ENCODE measurements around the gene DHRSX. TPM values are rescaled to one million over a fixed set of nuclear protein-coding genes. Genes with fewer than 3 reads are reported as not detected.
"Not testable (repeated sequence)": the region's sequence is repeated elsewhere in the genome, so short reads cannot be mapped to it uniquely, and the experiment has no call there.

DHRSX gene
- total RNA-seq, 1 experiment from 2014 or later = 11.5 TPM

- ChIA-PET CTCF (no interaction called here), POLR2A (ENCODE audit: unreplicated experiment) (no interaction called here)
- no peaks in the 10 kb centered on the region for H3F3A ChIP-seq (ENCODE audit: low read length, unreplicated experiment)
- BruUV-seq (replicated peaks) = no TSS peak
- ATAC-seq (no peak), DNase-seq (no peak)
- H4K20me1 ChIP-seq (ENCODE audit: low read length) = no peaks in the 10 kb centered on the region
- H3K4me1 ChIP-seq (ENCODE audit: insufficient read depth, low read length) = no peaks in the 10 kb centered on the region
- no peaks in the 10 kb centered on the region for H3K36me3 ChIP-seq (ENCODE audit: low read depth, low read length)
- H3K9me2 ChIP-seq (replicated peaks; ENCODE audit: low read length) = no peaks in the 10 kb centered on the region
- intact Hi-C loops (cut with micrococcal nuclease) = no loop called here
- H2AFZ ChIP-seq (ENCODE audit: low read length) = no peak overlapping the region
- H3K79me2 ChIP-seq (ENCODE audit: low read length) = no peaks in the 10 kb centered on the region
- TF ChIP-seq CTCF (conservative IDR thresholded peaks at IDR 0.05; ENCODE audit: low read depth, low read length) = no peak
- no peak for TF ChIP-seq EZH2 (IDR thresholded peaks at IDR 0.05; ENCODE audit: low read length, unreplicated experiment)
- TF ChIP-seq EZH2phosphoT487 (IDR thresholded peaks at IDR 0.05; ENCODE audit: borderline replicate concordance, low read length) = no peak
- H3K9me3 ChIP-seq (ENCODE audit: low read length) = no peaks in the 10 kb centered on the region
- H3K27ac ChIP-seq (ENCODE audit: low read length) = no peak overlapping the region
- no peak overlapping the region for H3K4me3 ChIP-seq (ENCODE audit: low read length)
- H3K4me2 ChIP-seq (ENCODE audit: low read length) = no peak overlapping the region
- H3K27me3 ChIP-seq (ENCODE audit: low read length) = no peaks in the 10 kb centered on the region
- no peak overlapping the region for H3K9ac ChIP-seq (ENCODE audit: low read length)
Measured at GRCh38 chrX:2462074-2462473, 38.7 kb downstream of the DHRSX start.

- no peak overlapping the region for H3K4me3 ChIP-seq (ENCODE audit: low read length)
- H2AFZ ChIP-seq (ENCODE audit: low read length) = no peak overlapping the region
- H3K27ac ChIP-seq (ENCODE audit: low read length) = no peak overlapping the region
- ChIA-PET CTCF (no interaction called here), POLR2A (ENCODE audit: unreplicated experiment) (no interaction called here)
- H3K36me3 ChIP-seq (ENCODE audit: low read depth, low read length) = no peaks in the 10 kb centered on the region
- H3K9me3 ChIP-seq (ENCODE audit: low read length) = no peaks in the 10 kb centered on the region
- no peak overlapping the region for H3K4me2 ChIP-seq (ENCODE audit: low read length)
- BruUV-seq (replicated peaks) = no TSS peak
- no peak for ATAC-seq
- no peak for DNase-seq
- no peaks in the 10 kb centered on the region for H3K79me2 ChIP-seq (ENCODE audit: low read length)
- no peaks in the 10 kb centered on the region for H4K20me1 ChIP-seq (ENCODE audit: low read length)
- TF ChIP-seq EZH2 (IDR thresholded peaks at IDR 0.05; ENCODE audit: low read length, unreplicated experiment) = no peak
- TF ChIP-seq EZH2phosphoT487 (IDR thresholded peaks at IDR 0.05; ENCODE audit: borderline replicate concordance, low read length) = no peak
- TF ChIP-seq CTCF (conservative IDR thresholded peaks at IDR 0.05; ENCODE audit: low read depth, low read length) = no peak
- no peaks in the 10 kb centered on the region for H3K9me2 ChIP-seq (replicated peaks; ENCODE audit: low read length)
- H3K4me1 ChIP-seq (ENCODE audit: insufficient read depth, low read length) = no peaks in the 10 kb centered on the region
- no peak overlapping the region for H3K9ac ChIP-seq (ENCODE audit: low read length)
- H3F3A ChIP-seq (ENCODE audit: low read length, unreplicated experiment) = no peaks in the 10 kb centered on the region
- no peaks in the 10 kb centered on the region for H3K27me3 ChIP-seq (ENCODE audit: low read length)
- intact Hi-C loops (cut with micrococcal nuclease) = no loop called here
Measured at GRCh38 chrX:2461711-2462016, 39.1 kb downstream of the DHRSX start.

- CTCF ChIA-PET; intact Hi-C loops (cut with micrococcal nuclease); H3K27ac ChIP-seq (ENCODE audit: low read length); H3K9ac ChIP-seq (ENCODE audit: low read length); H3K36me3 ChIP-seq (ENCODE audit: low read depth, low read length); H3K79me2 ChIP-seq (ENCODE audit: low read length); H3K4me2 ChIP-seq (ENCODE audit: low read length); H3K4me3 ChIP-seq (ENCODE audit: low read length); H3K4me1 ChIP-seq (ENCODE audit: insufficient read depth, low read length); H4K20me1 ChIP-seq (ENCODE audit: low read length); H3K9me2 ChIP-seq (replicated peaks; ENCODE audit: low read length); H2AFZ ChIP-seq (ENCODE audit: low read length); H3F3A ChIP-seq (ENCODE audit: low read length, unreplicated experiment); H3K27me3 ChIP-seq (ENCODE audit: low read length); POLR2A ChIA-PET (ENCODE audit: unreplicated experiment); ATAC-seq; H3K9me3 ChIP-seq (ENCODE audit: low read length); BruUV-seq (replicated peaks); DNase-seq: not testable (repeated sequence)
Measured at GRCh38 chrX:2460821-2461710, 39.7 kb downstream of the DHRSX start.

- ATAC-seq; DNase-seq; H3K27me3 ChIP-seq (ENCODE audit: low read length); BruUV-seq (replicated peaks); CTCF ChIA-PET; H3K9me2 ChIP-seq (replicated peaks; ENCODE audit: low read length); H3K4me3 ChIP-seq (ENCODE audit: low read length); POLR2A ChIA-PET (ENCODE audit: unreplicated experiment); H2AFZ ChIP-seq (ENCODE audit: low read length); H3K9ac ChIP-seq (ENCODE audit: low read length); intact Hi-C loops (cut with micrococcal nuclease); H3K36me3 ChIP-seq (ENCODE audit: low read depth, low read length); H4K20me1 ChIP-seq (ENCODE audit: low read length); H3K27ac ChIP-seq (ENCODE audit: low read length); H3K79me2 ChIP-seq (ENCODE audit: low read length); H3K4me2 ChIP-seq (ENCODE audit: low read length); H3K4me1 ChIP-seq (ENCODE audit: insufficient read depth, low read length); H3F3A ChIP-seq (ENCODE audit: low read length, unreplicated experiment); H3K9me3 ChIP-seq (ENCODE audit: low read length): not testable (repeated sequence)
Measured at GRCh38 chrX:2460048-2460447, 40.7 kb downstream of the DHRSX start.

Data from PC-3 (cell line).